GM12874 (cell line): ENCODE data around the gene ITGB5.

ENCODE experiments used
- TF ChIP-seq, protein P1 (sequence below): IDR thresholded peaks from 2 replicates; pipeline ENCODE4 v1.5.1; 2011; ENCODE audit warnings: low read depth, mild to moderate bottlenecking, control low read depth, low read length, moderate library complexity; ENCODE audit not compliant: insufficient read depth

The ITGB5 gene

DNA sequence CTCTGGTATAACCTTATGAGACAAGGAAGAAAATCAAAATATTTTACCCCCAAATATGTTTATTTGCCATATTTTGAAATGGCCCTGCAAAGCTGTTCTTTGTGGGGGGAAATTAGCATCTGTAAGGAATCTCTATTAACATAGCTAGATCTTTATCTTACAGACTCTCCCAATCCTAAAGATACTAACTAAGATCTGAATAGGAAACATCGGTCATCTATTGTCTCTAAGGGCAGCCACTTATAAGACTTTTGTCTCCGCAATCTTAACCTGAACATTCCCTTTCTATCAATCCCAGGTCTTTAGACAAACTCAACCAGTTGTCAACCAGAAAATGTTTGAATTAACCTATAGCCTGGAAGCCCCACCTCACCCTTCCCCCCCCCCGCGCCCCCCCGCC is 135.7 kb downstream of the ITGB5 start:
- TF ChIP-seq, protein P1, sequence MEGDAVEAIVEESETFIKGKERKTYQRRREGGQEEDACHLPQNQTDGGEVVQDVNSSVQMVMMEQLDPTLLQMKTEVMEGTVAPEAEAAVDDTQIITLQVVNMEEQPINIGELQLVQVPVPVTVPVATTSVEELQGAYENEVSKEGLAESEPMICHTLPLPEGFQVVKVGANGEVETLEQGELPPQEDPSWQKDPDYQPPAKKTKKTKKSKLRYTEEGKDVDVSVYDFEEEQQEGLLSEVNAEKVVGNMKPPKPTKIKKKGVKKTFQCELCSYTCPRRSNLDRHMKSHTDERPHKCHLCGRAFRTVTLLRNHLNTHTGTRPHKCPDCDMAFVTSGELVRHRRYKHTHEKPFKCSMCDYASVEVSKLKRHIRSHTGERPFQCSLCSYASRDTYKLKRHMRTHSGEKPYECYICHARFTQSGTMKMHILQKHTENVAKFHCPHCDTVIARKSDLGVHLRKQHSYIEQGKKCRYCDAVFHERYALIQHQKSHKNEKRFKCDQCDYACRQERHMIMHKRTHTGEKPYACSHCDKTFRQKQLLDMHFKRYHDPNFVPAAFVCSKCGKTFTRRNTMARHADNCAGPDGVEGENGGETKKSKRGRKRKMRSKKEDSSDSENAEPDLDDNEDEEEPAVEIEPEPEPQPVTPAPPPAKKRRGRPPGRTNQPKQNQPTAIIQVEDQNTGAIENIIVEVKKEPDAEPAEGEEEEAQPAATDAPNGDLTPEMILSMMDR, result no peak

DNA sequence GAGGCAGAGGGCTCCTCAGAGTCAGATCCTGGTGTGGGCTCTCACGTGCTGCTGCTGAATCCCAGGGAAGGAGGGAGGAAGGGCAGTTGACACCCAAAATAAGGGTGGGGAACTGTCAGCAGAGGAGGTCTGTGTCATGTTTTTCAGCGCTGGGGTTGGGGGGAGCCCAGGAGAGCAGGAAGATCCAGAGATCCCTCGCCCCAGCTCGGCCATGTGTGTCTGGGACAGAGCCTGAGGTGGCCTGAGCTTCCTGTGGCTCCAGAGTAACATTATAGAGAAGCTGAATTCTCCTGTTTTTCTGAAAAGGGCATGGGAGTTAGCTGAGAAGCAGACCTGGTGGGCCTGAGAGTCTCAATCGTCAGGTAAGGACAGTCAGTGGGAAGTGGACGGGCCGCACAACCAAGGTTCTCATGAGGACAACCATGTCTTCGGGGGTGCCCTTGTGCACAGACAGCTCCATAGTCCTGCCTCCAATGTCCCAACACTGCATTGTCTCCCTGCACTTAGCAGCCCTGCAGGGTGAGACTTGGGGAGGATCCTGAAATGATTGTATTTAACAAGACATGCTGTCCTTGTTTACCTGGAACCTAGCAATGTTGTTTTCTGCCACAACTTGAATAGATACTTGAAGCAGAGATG is 138.5 kb downstream of the ITGB5 start:
- TF ChIP-seq, protein P1, result no peak

DNA sequence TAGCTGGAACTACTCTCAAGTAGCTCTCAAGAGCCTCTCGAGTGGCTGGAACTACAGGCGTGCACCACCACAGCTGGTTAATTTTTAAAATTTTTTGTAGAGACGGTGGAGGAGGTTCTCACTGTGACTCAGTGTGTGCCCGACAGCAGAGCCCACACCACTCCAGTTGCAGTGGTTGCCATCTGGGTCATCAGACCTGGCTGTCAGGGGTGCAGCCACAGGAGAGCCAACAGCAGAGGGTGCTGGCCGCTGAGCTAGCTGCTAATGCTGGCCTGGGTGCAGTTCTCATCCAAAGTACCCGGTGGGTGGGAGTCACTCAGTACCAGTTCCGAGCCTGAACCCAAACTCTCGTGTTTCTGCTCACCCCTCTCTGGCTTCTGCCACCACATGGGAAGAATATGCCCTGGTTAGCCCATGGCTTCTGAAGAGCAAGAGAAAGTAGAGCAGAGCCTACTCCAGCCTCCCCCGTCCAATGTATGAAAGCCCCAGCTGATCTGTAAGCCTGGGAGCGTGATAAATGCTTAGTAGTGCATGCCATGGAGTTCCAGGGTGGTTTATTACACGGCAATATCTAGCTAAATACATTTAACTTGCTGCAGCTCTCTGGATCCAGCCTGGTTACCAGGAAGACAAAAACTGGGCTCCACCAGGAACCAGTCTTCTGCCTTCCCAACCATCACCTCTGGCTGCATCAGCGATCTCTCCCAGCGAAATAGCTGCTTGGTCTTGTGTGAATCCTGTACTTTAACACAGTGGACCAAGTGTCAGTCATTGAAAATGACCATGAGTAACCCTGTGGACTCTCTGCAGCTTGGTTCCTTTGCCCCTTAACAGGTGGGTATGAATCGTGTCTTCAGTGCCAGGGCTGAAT is 139.8 kb downstream of the ITGB5 start:
- TF ChIP-seq, protein P1, result no peak

DNA sequence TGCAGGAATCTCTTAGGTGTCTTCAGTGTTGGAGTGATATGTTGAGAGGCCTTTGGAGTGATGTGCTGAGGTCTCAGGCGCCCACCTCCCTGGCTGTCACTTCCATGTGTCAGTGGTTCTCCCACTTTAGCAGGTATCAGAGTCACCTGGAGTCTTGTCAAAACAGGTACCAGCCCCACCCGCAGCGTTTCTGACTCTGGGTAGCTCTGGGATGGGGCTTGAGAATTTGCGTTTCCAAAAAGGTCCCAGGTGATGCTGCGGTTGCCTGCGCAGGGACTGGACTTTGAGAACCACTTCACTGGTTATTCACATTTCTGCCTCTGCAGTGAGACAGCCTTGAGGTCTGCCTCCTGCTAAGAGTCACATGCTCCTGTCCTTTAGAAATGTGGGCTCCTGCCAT is 141.4 kb downstream of the ITGB5 start:
- TF ChIP-seq, protein P1, result no peak

DNA sequence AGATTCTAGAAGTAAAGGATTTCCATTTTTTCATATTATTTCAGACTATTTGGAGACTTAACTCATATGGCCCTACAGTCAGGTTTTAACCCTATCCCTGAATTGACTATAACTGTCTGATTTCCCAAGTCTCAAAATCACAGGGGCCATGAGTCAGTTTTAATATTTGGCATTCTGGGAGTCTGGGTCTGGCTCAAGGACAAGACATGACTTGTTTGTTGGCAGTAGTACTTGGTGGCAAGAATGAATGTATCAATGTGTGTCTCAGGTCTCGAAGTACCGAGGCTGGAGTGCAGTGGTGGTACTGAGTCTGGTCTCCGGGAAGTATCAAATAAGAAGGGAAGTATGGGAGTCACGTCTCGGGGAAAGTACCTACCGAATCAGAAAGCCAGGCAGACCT is 146.1 kb downstream of the ITGB5 start:
- TF ChIP-seq, protein P1, result no peak

DNA sequence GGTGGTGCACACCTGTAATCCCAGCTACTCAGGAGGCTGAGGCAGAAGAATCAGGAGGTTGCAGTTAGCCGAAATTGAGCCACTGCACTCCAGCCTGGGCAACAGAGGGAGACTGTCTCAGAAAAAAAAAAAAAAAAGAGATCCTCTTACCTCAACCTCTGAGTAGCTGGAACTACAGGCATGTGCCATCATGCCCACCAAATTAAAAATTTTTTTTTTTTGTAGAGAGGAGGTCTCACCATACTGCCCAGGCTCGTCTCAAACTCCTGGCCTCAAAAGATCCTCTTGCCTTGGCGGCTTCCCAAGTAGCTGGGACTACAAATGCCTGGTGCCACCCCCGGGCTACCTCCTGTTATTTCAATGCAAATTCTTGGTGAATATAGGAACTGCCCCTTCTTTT is 155.4 kb downstream of the ITGB5 start:
- TF ChIP-seq, protein P1, result no peak

DNA sequence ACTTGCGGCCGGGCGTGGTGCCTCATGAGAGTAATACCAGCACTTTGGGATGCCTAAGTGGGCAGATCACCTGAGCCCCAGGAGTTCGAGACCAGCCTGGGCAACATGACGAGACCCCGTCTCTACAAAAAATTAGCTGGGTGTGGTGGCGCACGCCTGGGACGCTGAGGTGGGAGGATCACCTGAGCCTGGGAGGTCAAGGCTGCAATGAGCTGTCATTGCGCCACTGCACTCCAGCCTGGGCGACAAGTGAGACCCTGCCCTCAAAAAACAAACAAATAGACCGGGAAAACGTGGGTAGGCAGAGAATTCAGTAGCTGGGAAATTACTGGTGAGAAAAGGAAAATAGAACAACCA is 156.2 kb downstream of the ITGB5 start:
- TF ChIP-seq, protein P1, result no peak
